Lower lobe of right lung (tissue), 2 donors: ENCODE measurements around the gene TCAP. TPM values are rescaled to one million over a fixed set of nuclear protein-coding genes. Genes with fewer than 3 reads are reported as not detected.

Source experiments
- ATAC-seq, 2 donors: fragments of 200-7000 bp; cut with Tn5 transposase; one replicate each; pipeline ENCODE4 v1.9.1; 2020 to 2022; ENCODE audit warnings: mild to moderate bottlenecking in 2 of 2, moderate library complexity in 2 of 2
- DNase-seq: peaks from one replicate; pipeline ENCODE4 v3.0.0-alpha.2; 2020
- H3K27ac ChIP-seq: fragments of 200-600 bp; one replicate; pipeline ENCODE4 v1.8.0; 2022
- H3K27me3 ChIP-seq: fragments of 200-600 bp; one replicate; pipeline ENCODE4 v1.8.0; 2022; ENCODE audit warnings: low read depth
- H3K36me3 ChIP-seq: fragments of 200-600 bp; one replicate; pipeline ENCODE4 v1.8.0; 2022; ENCODE audit warnings: mild to moderate bottlenecking
- H3K4me1 ChIP-seq: fragments of 200-600 bp; one replicate; pipeline ENCODE4 v1.8.0; 2022
- H3K4me3 ChIP-seq: fragments of 200-600 bp; one replicate; pipeline ENCODE4 v1.8.0; 2022; ENCODE audit warnings: mild to moderate bottlenecking
- H3K9me3 ChIP-seq: fragments of 200-600 bp; one replicate; pipeline ENCODE4 v1.8.0; 2022
- intact Hi-C: fragments of 100-400 bp; cut with DNase I; formaldehyde crosslinking; loops from one replicate; pipeline ENCODE4 v1.11.0; 2022
- total RNA-seq: library from RNA; stranded (reverse); fragmentation: NEBNext Ultra II Directional; extraction: Animal tissue kit (Norgen Biotek cat#: 25700); gene quantifications from one replicate; pipeline ENCODE4 v1.2.1, GENCODE V29; 2021
- TF ChIP-seq, protein P1 (sequence below): fragments of 200-600 bp; IDR thresholded peaks from one replicate; pipeline ENCODE4 v1.8.0; 2022; ENCODE audit warnings: antibody characterized with exemption, mild to moderate bottlenecking
- donor health status: DM: no; HTN: yes; CAD: no; lungs with severe emphysema.

Gene TCAP
- total RNA-seq, 1 donor from 2014 or later, result 3.7 TPM

DNA sequence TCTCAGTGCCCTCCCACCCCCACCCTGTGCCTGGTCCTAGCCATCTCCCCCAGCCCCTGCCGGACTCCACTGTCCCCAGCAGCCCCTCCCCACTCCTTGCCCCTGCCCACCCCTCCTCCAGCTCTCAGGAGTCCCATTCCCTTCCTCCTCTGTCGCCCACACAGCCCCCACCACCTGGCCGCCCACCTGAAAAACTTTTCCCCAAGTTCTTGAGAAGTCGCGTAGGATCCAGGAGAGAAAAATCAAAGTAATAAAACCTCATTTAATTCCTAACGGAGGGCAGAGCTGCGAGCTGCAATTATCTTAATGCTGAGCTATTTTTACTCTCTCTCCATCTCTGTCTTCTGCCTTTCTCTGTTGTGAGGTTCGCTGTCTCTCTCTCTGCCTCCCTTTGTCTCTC lies 40.8 kb upstream of the TCAP start:
- peaks cover 30% of the 10 kb centered on the region for H3K27me3 ChIP-seq
- no peaks in the 10 kb centered on the region for H3K36me3 ChIP-seq
- H3K4me3 ChIP-seq, result no peak overlapping the region
- intact Hi-C loops, result no loop called here
- TF ChIP-seq, protein P1, sequence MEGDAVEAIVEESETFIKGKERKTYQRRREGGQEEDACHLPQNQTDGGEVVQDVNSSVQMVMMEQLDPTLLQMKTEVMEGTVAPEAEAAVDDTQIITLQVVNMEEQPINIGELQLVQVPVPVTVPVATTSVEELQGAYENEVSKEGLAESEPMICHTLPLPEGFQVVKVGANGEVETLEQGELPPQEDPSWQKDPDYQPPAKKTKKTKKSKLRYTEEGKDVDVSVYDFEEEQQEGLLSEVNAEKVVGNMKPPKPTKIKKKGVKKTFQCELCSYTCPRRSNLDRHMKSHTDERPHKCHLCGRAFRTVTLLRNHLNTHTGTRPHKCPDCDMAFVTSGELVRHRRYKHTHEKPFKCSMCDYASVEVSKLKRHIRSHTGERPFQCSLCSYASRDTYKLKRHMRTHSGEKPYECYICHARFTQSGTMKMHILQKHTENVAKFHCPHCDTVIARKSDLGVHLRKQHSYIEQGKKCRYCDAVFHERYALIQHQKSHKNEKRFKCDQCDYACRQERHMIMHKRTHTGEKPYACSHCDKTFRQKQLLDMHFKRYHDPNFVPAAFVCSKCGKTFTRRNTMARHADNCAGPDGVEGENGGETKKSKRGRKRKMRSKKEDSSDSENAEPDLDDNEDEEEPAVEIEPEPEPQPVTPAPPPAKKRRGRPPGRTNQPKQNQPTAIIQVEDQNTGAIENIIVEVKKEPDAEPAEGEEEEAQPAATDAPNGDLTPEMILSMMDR, result no peak
- peaks cover 23% of the 10 kb centered on the region for H3K4me1 ChIP-seq
- DNase-seq, result no peak
- no peaks in the 10 kb centered on the region for H3K9me3 ChIP-seq
- H3K27ac ChIP-seq, result no peak overlapping the region
- ATAC-seq, result no peak

DNA sequence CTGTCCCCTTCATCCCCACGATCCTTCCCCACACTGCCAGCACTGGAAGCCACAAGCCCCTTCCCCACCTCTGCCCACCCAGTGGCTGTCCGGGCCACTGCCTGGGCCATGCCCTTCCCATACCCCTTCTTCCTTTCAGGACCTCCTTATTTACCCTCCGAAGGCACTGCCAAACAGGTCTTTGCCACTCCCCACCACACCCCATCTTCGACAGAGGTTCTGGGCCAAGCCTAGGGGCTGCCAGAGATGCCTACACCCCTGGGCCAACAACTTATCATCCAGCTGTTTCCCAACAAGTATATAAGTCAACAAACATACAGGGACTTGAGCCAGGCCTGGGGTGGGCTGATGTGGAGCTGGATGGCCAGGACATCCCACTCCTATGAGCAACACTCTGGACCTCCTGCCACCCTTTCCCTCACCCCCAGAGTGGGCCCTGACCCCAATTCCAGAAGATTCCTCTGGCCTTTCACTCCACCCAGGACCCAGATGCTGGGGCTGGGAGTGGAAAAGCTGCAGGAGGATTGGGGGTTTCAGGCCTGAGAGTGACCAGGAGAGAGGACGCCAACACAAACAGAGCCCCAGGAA lies 39.9 kb upstream of the TCAP start:
- peaks cover 23% of the 10 kb centered on the region for H3K4me1 ChIP-seq
- intact Hi-C loops, result no loop called here
- TF ChIP-seq, protein P1, result no peak

DNA sequence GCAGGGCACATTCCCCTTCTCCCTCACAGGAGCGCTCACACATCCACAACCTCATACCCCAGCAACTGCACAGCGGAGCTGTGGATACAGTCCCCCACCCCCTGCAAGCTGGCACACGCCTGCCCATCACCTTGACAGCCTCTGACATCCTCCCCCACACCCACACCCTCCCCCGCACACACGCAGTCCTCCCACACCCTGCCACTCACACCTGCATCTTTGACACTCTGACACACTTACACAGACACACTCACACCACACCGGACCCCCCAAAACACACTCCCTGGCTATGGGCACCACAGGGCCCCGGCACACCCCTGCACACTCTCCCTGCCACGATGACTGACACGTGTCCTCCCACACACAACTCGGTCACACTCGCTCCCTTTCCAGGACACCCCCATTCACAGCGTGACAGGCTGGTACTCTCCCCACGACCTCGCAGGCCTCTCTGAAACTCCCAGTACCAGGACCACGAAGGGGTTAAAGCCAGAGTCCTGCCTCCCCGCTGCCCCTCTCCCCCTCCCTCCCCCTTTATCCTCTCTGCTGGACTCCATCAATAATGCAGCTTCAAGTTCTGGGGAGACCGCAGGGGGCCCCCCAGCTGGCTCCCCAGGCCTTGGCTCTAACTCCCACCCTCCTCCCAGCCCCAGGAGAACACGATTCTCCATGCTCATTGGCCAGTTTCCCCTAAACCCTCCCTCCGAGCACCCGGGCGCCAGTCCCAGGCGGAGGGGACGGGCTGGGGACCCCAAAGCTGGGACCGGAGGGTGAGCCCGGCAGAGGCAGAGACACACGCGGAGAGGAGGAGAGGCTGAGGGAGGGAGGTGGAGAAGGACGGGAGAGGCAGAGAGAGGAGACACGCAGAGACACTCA lies 38.7 kb upstream of the TCAP start, which contains the start of gene PPP1R1B:
Gene PPP1R1B (plus strand): TSS at position 782 of the 876 bp plus-strand sequence. CDS start 441 bp downstream, outside the sequence.
- ATAC-seq (no peak), DNase-seq (no peak)
- H3K4me1 ChIP-seq, result peaks cover 23% of the 10 kb centered on the region
- peaks cover 30% of the 10 kb centered on the region for H3K27me3 ChIP-seq
- TF ChIP-seq, protein P1, result no peak
- H3K27ac ChIP-seq, result peak within 1 kb of the TSS; percentile 25
- H3K9me3 ChIP-seq, result no peaks in the 10 kb centered on the region
- peak within 1 kb of the TSS; percentile 49 for H3K4me3 ChIP-seq
- intact Hi-C loops, result no loop called here
- H3K36me3 ChIP-seq, result no peaks in the 10 kb centered on the region

More for the DNA sequence above, 39.9 kb upstream of the TCAP start:
- DNase-seq (no peak), ATAC-seq (no peak)
- peaks cover 30% of the 10 kb centered on the region for H3K27me3 ChIP-seq
- H3K9me3 ChIP-seq, result no peaks in the 10 kb centered on the region
- no peak overlapping the region for H3K27ac ChIP-seq
- no peak overlapping the region for H3K4me3 ChIP-seq
- no peaks in the 10 kb centered on the region for H3K36me3 ChIP-seq

DNA sequence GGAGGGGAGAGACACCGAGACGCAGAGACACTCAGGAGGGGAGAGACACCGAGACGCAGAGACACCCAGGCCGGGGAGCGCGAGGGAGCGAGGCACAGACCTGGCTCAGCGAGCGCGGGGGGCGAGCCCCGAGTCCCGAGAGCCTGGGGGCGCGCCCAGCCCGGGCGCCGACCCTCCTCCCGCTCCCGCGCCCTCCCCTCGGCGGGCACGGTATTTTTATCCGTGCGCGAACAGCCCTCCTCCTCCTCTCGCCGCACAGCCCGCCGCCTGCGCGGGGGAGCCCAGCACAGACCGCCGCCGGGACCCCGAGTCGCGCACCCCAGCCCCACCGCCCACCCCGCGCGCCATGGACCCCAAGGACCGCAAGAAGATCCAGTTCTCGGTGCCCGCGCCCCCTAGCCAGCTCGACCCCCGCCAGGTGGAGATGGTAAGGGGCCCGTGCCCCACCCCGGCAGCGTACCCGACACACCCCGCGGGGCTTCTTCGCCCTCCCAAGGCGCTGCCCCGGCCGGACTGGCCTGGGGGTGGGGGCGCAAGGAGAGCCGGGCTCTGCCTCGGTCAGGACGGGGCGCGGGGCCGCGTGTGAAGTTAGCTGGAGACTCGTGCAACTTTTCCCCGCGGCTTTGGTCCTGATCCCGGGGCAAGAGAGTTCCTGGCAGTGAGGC lies 38.0 kb upstream of the TCAP start:
- TF ChIP-seq, protein P1, result no peak
- peaks cover 20% of the 10 kb centered on the region for H3K4me1 ChIP-seq

DNA sequence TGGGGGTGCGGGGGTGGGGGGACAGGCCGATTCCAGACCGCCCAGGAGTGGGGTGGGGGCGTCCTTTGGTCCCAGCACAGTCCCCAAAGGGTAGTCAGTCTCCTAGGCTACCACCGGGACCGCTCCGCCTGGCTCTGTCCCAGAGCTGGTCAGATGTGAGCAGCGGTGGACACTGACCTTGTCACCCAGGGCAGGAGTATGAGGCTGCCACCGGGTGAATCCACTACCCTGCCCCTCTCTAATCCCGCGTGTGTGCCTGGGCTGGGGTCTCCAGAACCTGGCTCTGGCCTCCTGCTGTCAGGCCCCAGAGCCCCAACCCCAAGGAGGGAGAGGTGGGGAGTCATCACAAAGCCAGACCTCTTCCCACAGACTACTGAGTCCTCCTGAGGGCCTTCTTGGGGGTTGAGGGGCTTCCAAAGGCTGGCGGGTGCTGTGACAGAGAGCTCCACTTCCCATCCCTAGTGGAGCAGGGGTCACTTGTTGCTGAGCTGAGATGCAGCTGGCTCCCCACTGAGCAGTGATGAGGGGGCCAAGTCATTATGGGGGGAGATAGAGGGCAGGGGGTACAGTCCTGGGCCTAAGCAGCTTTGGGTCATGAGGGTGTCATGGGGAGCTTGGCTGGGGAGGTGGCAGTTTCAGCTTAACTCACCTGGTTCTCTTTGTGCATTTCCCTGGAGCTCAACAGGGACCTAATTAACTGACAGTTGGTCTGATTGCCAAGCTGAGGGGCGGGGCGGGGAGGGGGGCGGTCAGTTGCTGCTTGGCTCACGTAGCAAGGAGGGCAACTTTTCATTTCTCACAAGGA lies 37.2 kb upstream of the TCAP start:
- H3K4me1 ChIP-seq, result peaks cover 16% of the 10 kb centered on the region
- intact Hi-C loops, result no loop called here
- H3K27me3 ChIP-seq, result peaks cover 34% of the 10 kb centered on the region
- peak overlapping the region; percentile 53 for H3K27ac ChIP-seq
- ATAC-seq (peak in 1 of 2 donors; percentile 4), DNase-seq (no peak)
- H3K36me3 ChIP-seq, result no peaks in the 10 kb centered on the region
- H3K9me3 ChIP-seq, result no peaks in the 10 kb centered on the region
- H3K4me3 ChIP-seq, result peak overlapping the region; percentile 49
- TF ChIP-seq, protein P1, result no peak

More for the DNA sequence above, 38.0 kb upstream of the TCAP start:
- H3K4me3 ChIP-seq, result peak overlapping the region; percentile 49
- H3K36me3 ChIP-seq, result no peaks in the 10 kb centered on the region
- H3K9me3 ChIP-seq, result no peaks in the 10 kb centered on the region
- intact Hi-C loops, result no loop called here
- ATAC-seq (no peak), DNase-seq (no peak)
- peak overlapping the region; percentile 25 for H3K27ac ChIP-seq
- peaks cover 32% of the 10 kb centered on the region for H3K27me3 ChIP-seq
